Stimulated activated CD8-positive, alpha-beta memory T cell treated with anti-CD3 and anti-CD28 coated beads, Interleukin-15, amount 100 ng/mL, for 48 hours (primary cell): ENCODE results near the gene DPY19L2.
"Not testable (repeated sequence)": the region's sequence is repeated elsewhere in the genome, so short reads cannot be mapped to it uniquely, and the experiment has no call there.

Experiments
- DNase-seq, 2 donors: peaks; one replicate each; pipeline ENCODE4 v3.0.0-alpha.2; 2020; ENCODE audit warnings: low read depth in 2 of 2

DPY19L2 gene

DNA sequence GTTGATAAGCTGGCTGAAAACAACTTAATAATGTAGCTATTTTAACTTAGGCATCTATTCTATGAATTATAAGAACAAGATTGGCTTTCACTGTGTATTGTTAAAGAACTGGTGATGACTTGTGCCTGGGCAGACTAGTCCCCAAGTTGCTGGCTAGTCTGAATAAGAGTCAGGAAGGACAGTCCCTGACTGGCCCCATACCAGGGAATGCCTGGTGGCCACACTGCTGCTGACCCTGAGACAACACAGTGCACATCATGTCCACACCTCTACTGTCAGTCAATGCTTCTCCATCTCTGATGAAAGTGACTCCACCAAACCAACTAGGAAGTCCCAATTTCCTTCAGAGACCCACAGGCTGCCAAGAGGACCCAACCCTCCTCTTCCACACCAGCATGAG lies 130.5 kb downstream of the DPY19L2 start:
- DNase-seq: not testable (repeated sequence)

DNA sequence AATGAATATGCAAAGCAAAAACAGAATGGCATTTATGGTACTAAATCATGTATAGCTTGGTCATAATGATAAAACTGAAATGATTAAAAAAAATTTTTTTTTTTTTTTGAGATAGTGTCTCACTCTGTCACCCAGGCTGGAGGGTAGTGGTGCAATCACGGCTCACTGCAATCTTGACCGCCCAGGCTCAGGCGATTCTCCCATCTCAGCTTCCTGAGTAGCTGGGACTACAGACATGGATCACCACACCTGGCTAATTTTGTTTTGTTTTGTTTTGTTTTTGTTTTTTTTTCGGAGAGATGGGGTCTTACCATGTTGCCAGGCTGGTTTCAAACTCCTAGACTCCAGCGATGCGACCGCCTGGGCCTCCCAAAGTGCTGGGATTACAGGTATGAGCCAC lies 138.7 kb downstream of the DPY19L2 start:
- not testable (repeated sequence) for DNase-seq

GRCh38 chr12:63525831-63526230 lies 142.5 kb downstream of the DPY19L2 start:
- no peak for DNase-seq

- DNase-seq: no peak
Observed at GRCh38 chr12:63521706-63522105, 146.6 kb downstream of the DPY19L2 start.
